Measurements from ENCODE around the gene NADSYN1.

The NADSYN1 gene

DNA sequence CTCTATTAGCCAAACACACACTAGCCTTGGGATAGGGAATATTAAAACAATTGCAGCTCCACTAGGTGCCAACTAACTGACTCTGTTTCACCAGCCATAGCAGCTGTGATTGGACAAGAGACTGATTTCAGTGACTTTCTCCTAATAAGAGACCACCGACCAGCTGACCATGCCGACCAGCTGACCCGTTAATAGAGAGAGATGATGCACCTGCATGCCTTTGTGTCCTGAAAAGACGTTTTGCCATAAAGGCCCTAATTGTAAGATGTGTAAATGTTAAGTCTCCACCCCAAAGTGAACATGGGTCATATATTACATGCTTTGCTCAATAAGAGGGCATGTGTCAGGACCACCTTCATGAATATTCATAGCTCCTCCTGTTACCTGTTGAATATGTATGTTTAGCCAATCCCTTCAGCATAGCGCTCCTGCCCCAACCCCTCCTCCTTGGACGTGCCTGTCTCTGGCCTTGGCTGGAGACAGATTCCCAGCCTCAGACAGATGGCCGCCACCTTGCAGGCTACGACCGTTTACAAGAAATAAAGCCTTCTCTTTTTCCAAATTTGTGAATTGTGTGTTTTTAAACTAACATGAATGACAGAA is 1.3 kb upstream of the NADSYN1 start:
- DNase-seq (ENCODE audit: low read depth), result no peak

DNA sequence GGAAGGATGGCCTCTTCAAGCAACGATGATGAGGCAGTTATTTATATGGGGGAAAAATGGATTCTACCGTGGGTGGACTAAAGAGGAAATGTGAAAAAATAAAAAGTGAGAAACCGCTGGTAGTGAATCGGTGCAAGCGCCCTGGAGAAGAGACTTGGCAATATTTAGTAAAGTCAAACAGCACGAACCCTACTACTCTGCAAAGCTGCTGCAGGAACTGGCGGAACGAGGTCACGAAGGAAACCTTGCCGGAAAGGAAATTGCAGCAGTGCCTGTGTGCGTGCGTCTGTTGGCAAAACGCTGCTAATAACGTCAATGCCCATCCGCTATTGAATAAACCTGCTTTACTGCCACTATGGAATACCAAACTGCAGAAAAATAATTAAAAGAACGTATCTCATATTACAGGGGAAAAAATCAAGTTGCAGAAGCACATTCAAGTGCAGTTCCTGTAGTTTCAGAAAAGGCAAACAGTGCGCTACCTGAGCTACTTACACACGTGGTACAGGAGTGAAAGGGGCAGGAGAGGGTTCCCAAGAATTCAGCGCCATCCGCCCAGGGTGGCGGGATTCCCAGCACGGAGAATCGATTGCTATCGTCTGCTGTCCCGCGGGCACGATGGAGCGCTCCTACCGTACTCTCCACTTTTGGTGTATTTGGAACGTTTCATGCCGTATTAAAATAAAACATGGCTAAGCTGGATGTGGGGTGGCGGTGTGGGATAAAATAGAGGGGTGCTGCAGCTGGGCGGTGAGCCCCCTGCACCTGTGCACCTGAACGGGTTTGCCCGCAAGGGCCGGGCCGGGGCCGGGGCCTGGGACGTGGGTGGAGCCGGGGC is 585 bp upstream of the NADSYN1 start:
- peak; percentile 48 for DNase-seq (ENCODE audit: low read depth)

DNA sequence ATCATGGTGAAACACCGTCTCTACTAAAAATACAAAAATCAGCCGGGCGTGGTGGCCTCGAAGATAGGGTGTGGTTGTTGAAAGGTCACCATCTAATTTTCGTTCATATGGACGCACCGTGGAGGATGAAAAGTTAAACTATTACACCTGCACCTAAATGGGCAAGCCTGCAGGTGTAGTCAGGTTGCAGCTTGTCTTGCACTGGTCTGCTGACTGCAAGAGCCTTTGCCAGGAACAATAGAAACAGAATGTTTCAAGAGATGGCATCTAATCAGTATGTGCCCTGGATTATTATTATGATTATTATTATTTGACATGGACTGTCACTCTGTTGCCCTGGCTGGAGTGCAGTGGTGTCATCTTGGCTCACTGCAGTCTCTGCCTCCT is 908 bp downstream of the NADSYN1 start:
- no peak for DNase-seq (ENCODE audit: low read depth)

DNA sequence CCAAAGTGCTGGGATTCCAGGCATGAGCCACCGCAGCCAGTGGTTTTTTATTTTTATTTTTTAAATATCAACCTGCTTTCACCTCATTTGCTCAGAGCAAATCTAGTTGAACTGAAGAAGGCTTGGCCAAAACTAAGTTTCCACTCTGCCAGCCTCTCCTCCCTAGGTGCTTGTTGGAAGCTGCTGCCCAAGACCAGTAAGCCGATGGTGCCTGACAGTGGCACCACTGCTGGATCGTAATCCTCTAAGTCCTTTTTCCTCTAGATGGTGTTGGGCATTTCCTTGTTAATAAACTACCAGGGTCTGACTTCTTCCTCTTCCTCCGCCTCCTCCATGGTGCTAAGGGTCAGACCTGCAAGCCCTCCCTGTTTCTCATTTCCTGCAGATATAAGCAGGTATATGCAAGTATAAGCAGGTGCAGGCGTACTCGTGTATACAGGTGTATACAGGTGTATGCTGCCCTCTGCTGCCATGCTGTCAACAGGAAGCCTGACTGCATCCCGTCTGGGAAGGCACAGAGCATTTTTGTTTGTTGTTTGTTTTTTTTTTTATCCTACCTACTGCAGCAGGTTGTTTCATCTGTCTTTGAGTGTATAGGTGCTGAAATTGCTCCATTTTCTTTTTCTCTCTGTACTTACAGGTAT is 1.6 kb downstream of the NADSYN1 start:
- peak; percentile 17 for DNase-seq (ENCODE audit: low read depth)

DNA sequence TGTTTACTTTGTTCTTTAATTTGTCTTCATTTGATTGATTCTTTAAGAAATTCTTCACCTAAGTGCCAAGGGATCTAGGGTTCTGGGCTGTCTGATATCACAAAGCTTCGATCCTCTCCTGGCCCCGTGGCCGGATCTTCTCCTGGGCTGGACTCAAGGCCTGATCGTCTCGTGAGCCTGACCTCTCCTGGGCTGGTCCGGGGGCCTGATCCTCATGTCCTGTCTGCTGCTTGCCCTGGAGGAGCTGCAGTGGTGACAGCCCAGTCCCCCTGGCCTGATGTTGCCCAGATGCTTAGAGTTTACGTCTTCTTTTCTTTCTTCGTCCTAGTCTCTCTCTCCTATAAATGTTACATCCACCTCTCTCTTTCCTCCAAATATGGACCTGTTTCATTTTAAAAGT is 3.3 kb downstream of the NADSYN1 start:
- DNase-seq (ENCODE audit: low read depth), result no peak

DNA sequence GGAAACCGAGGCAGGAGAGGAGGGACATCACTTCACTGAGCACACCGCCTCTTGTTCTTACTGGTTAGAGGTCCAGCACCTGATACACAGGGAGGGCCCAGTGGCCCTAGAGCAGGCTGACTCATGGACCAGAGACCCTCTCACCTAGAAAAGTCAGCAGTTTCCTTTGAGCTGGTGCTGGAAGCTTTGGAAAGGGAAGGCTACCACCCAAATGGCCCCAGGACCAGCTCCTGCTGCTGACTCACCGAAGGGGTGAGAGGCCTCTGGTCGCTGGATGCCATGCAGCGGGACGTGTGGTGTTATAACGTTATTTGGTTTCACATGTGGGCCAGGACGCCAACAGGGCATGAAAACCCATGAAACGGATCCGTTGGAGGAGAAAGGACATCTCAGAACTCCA is 3.8 kb downstream of the NADSYN1 start:
- no peak for DNase-seq (ENCODE audit: low read depth)

DNA sequence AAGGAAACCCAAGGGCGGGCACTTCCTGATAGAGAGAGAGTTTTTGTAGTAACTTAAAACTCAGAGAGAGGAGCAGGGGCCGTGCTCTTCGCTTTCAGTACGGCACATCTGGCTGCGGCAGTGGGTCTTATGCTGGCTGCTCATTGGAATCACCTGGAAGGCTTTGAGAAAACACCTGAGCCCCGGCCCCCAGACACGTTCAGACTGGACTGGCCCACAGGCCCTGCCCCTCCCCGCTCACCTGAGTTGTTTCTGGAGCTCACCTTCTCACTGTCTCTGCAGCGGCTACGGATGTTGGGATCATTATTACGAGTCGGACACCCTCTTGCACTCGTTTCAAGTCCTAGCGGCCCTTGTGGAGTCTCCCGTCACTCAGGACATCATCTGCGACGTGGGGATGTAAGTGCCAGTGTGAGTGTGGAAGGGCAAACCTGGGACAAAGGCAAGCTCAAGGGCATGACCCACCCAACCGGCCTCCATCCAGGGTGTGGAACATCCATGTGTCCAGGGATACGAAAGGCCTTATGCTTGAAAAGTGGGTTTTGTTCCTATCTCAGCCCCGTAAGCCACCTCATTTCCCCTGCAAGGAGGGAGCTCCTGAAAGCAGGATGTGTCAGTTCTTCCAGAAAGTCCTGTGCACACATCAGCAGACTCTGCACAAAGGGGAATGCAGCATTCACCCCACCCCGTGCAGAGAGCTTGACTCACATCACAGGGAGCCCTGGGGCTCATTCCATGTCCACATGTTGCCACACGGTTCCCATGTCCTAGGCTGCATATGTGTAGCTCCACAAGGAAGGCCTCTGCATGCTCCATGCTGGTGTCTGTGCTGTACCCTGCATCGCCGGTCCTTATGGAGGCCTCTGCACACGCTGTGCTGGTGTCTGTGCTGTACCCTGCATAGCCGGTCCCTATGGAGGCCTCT is 5.4 kb downstream of the NADSYN1 start:
- no peak for DNase-seq (ENCODE audit: low read depth)

DNA sequence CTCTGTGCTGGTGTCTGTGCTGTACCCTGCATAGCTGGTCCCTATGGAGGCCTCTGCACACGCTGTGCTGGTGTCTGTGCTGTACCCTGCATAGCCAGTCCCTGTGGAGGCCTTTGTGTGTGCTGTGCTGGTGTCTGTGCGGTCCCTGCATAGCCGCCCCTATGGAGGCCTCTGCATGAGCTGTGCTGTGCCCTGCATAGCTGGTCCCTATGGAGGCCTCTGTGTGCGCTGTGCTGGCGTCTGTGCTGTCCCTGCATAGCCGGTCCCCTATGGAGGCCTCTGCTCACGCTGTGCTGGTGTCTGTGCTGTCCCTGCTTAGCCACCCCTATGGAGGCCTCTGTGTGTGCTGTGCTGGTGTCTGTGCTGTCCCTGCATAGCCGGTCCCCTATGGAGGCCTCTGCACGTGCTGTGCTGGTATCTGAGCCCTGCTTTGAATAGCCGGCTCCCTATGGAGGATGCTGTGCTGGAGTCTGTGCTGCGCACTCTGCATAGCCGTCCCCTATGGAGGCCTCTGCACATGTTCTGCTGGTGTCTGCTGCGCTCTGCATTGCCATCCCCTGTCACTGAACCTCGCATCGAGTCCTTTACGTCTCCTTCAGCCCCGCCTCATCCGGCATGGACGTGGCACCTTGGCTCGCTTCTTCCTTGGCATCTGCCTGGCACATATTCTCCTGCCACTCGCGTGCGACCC is 6.2 kb downstream of the NADSYN1 start:
- DNase-seq (ENCODE audit: low read depth), result no peak

DNA sequence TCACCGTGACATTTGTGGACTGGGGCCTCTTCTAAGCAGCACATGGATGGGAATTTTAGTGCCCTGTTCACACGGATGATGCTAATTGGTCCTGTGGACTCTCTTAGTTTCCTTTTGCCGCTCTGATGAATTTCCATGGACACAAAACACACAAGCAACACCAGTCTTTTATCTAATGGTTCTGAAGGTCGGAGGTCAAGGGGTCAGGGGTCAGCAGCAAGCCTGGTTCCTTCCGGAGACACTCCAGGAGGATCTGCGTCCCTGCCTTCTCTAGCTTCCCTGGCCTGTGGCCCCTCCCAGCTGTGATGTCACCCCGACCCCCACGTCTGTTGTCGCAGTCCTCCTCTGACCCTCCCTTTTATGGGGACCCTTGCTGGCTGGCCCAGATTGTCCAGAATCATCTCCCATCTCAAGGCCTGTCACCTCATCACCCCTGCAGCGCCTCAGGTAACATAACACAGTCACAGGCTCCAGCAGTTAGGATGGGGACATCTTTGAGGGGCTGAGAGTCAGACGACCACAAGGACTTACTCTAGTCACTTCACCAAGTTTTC is 6.8 kb downstream of the NADSYN1 start:
- no peak for DNase-seq (ENCODE audit: low read depth)

DNA sequence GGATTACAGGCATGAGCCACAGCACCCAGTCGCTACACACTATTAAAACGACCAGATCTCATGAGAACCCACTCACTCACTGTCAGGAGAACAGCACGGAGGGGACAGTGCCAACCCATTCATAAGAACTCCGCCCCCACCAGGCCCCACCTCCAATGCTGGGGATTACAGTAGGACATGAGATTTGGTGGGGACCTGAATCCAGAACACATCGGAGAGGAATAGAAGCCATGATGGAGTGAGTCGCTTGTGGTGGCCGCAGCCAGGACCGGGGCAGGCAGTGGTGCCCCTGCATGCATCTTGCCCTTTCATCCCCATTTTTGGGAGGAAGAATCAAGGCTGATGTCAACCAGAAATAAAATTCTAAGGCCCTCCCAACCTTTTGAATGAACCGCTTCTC is 8.7 kb downstream of the NADSYN1 start:
- DNase-seq (ENCODE audit: low read depth), result no peak

DNA sequence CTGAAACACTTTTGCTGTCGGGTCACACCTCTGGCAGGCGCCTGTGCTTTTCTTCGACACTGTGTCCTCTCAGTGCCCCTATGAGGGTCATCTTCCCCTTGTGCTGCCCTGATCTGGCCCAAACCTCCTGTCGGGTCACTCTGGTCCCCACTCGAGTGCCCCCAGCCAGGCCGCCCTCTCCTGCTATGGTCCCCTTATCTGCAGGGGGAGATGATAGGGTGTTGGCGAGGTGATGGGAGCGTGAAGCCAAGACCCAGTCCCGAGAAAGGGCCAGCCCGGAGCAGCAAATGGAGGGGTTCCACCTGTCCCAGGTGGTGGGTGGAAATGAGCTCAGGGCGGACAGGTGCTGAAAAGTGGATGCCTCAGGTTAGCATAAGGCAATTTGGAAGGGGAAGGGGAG is 9.7 kb downstream of the NADSYN1 start:
- no peak for DNase-seq (ENCODE audit: low read depth)

DNA sequence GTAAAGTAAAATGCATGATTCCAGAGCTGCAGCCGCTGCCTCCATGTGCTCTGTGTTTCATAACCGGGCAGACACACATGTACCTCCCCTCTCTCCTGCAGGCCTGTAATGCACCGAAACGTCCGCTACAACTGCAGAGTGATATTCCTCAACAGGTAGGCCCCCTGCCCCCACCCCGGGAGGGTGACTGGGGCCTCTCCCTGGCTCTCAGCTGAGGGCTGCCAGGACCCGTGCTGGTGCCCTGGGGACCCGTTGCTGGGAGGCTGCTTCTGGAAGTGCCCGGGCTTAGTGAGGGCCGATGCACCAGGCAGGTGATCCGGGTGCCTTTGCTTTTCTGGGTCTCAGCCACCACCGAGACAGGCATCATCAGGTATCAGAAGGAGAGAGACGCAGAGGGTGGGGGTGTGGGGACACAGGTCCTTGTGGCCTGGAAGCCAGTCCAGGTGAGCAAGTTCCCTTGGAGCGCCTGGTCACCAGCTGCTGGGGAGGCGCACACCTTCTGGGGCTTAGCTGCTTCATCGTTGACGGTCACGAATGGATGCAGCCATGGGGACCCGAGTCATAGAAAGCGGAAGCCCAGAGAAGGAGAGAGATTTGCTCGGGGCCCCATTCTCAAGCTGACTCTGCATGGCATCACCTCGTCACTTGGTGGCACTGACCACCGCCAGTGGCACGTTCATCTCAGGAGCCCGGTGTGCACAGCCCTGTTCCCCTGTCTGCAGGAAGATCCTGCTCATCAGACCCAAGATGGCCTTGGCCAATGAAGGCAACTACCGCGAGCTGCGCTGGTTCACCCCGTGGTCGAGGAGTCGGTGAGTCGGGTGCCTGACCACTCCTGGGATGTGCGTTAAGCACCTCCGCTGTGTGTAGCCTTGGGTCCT is 10.6 kb downstream of the NADSYN1 start:
- DNase-seq (ENCODE audit: low read depth), result no peak

DNA sequence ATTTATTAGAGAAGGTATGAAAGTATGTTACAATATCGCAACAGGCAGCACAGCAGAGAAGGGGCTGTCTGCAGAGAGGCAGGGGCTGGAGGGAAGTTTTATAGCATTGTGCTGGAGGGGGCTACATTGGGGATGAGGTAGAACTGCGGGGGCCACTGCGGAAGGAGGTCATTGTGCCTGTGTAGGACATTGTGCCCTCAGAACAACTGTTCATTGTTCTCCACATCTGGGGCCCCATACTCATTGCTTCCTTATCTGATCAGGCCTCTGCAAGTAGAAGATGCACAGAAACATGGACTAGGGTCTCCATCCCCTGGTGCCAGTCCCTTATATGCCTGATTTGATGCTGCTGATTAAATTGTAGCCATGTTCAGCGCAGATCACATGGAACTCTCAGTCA is 12.1 kb downstream of the NADSYN1 start:
- no peak for DNase-seq (ENCODE audit: low read depth)

DNA sequence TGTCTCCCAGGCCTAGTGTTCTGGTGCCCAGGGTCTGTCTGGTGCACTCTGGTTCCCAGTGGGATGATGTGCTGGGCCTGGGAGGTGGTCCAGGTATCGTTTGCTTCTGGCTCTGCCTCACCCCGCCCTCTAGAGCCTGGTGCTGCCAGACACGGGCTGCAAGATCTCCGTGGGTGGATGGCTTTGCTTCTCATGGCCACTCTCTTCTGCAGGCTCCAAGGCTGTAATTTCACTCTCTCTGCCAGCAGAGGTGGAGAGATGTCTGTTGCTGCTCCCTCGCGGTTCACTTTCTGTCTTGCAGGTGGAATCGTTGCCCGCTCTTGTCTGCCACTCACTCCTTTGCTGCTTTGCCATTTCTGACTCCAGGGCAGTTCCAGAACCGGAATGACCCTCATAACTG is 13.4 kb downstream of the NADSYN1 start:
- no peak for DNase-seq (ENCODE audit: low read depth)

DNA sequence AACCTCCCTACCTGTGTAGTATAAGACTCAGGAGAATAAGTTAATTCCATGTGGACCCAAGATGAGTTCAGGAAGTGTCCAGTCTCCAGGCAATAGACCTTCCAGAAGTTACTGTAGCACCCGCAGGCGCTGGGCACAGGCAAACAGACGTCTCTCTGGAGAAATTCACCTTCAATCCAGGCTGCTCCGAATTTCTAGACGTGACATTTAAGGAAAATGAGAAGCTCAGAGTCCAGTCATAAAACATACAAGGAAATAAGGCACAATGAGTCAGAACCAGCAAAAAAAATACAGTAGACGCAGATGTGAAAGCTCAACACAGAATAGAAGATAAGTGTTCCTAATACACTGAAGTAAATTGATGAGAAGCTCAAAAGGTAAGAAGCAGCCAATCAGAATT is 14.2 kb downstream of the NADSYN1 start:
- DNase-seq (ENCODE audit: low read depth), result no peak

DNA sequence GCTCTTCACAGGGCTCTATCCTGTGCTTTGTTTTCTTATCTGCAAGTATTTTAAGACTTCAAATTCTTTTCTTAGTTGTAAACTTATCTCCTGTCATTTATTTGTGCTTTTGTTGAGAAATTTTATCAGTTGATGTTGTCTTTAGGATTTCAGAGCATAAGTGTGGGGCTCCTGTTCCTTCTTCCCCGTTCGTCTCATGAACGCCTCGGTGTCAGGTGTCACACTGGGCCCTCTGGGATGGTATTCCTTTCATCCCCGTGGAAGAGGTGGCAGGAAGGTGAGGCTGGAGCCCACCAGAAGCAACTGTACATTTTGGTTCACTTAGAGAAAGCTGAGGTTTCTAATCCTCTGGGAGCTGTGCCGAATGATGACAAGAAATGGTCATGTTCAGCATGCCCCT is 17.9 kb downstream of the NADSYN1 start:
- no peak for DNase-seq (ENCODE audit: low read depth)

DNA sequence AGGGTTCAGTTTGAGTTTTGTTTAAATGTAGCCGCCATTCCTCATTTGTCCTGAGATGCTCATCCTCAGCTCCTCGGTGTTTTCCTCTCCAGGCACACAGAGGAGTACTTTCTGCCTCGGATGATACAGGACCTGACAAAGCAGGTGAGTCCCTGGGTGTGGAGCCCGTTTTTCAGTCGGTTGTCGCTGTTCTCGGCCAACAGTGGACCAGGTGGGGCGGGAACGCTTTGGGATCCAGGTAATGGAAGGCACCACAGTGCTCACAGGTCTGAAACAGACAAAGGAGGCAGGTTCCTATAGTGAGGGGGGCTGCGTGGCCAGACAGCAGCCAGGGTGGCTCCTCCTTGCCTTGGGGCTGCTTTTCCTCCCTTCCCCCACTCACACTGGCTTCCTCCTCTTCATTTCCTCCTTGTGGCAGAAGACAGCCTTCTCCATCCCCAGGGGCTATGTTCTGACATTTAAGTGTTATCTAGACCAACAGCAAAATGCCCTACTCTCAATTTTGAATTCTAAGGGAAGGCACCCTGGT is 19.4 kb downstream of the NADSYN1 start:
- DNase-seq (ENCODE audit: low read depth), result no peak

DNA sequence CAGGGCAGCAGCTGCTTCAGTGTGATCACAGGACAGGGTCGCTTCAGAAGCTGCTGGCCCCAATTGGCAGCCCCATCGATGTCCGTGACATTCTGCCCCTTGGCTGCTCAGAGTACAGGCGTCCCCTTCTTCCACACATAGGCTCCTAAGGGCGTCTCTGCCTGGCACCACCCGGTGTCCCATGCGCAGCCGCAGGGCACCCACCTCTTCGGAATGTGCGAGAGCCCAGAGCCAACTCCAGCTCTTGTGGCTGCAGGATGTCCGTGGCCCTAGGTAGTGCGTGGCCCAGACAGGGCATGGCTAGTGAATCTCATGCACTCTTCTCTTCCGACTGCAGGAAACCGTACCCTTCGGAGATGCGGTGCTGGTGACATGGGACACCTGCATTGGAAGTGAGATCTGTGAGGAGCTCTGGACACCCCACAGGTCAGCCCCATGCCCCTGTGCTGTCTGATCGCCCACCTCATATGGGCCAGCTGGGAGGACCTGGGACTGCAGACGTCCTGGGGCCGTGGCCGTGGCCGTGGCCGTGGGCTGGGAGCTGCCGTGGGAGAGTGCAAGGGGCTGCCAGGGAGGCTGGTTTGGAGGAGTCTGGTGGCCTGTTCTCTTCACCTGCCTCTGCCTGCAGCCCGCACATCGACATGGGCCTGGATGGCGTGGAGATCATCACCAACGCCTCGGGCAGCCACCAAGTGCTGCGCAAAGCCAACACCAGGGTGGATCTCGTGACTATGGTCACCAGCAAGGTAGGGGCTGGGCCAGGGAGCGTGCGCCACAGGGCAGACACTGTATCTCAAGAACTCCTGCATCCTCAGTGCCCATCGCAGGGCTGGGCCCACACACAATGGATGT is 20.2 kb downstream of the NADSYN1 start:
- DNase-seq (ENCODE audit: low read depth), result no peak

DNA sequence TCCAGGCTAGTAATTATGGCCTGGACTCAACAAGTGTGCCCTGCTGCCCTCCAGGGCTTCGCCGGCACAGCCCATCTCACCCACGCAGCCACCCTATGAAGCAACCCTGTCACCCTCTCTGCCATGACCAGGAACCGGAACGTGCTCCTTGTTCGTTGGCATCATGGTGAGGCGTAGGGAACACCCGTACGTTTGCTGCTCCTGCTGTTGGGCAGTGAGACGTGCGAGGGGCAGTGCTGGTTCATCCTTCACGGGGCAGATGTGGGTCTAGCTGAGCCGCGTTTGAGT is 20.7 kb downstream of the NADSYN1 start:
- no peak for DNase-seq (ENCODE audit: low read depth)
